ENCODE measurements around the gene CRY1.
"Not testable (repeated sequence)": the region's sequence is repeated elsewhere in the genome, so short reads cannot be mapped to it uniquely, and the experiment has no call there.

CRY1 gene

DNA sequence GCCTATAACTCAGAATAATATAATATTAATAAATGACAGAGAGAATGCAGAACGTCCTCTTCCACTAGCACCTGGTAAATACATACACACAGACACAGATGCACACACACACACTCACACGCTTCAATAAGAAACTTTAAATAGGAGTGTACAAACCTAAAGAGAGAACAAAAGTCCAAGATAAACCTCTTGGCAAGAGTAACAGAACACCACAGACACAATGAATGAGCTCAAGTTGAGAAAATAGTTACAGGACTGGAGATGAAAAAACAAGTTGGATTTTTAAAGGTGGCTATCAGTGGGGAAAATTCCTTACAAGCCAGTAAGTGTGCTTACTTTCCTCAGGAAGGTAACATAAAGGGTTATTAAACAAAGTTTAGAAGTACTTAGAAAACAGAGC lies 35.2 kb downstream of the CRY1 start:
- no peak for DNase-seq

DNA sequence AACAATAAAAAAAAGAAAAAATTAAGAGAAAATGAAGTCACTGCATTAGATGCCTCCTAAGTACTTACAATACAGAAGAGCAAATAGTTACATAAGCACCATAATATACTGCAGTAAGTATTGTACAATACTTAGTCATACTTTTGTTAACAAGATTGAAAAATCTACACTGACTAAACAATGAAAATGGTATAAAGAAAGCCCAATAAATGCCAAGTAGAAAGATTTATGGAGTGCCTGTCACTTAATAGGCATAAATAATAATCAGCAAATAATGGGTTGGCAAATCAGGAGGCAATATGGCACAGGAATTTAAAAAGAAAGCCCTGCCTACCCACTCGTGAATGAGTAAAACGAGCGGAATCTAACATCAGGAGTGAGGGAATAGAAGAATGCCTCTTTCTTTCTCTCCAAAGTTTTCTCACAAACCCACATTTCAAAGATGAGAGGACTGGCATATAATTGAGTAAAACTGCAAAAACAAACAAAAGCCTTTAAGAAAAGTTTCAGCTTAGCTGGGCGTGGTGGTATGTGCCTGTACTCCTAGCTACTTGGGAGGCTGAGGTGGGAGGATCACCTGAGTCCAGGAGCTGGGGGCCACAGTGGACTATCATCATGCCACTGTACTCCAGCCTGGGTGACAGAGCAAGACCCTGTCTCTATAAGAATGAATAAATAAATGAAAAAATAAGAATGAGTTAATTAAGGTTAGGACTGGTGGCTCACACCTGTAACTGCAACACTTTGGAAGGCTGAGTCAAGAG lies 36.1 kb downstream of the CRY1 start:
- DNase-seq, result no peak

DNA sequence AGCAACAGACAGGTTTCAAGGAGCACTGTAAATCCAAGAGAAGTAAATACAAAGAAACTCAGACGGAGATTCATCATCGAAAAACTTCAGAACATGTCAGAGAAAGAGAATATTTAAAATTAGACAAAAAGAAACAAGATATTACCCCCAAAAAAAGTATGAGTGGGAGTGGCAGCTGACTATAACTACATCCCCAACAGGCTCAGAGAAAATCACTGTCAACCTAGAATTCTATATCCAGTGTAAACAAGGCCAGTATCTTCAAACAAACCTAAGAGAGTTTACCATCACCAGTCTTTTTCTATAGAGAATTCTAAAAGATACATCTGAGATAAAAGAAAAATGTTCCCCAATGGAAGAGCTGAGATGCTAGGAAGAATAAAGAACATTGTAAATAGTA lies 39.6 kb downstream of the CRY1 start:
- no peak for DNase-seq

DNA sequence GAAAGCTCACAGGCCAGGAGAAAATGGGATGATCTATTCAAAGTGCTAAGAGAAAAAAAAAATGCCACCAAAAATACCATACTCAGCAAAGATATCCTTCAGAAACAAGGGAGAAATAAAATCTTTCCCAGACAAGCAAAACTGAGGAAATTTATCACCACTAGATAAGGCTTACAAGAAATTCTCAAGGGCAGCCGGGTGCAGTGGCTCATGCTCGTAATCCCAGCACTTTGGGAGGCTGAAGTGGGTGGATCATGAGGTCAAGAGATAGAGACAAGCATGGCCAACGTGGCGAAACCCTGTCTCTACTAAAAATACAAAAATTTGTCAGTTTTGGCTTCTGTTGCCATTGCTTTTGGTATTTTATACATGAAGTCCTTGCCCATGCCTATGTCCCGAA lies 48.2 kb downstream of the CRY1 start:
- DNase-seq, result no peak

DNA sequence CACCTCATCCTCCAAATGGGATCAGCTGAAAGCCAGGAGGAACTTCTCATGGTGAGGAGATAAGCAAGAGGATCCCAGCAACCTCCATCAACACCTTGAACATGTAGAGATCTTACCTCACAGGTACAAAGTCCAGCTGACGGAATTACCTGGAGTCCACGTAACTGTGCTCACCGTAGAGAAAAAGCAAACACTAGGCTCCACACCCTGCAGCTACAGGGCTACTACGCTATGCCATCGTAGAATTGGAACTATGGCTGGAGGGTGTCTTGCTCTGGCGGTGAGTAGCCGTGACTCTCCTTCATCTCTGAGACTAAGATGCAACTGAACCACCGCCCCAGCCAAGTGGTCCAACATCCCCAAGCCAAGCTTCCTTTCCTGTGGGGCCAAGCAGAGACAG lies 50.5 kb downstream of the CRY1 start:
- no peak for DNase-seq

DNA sequence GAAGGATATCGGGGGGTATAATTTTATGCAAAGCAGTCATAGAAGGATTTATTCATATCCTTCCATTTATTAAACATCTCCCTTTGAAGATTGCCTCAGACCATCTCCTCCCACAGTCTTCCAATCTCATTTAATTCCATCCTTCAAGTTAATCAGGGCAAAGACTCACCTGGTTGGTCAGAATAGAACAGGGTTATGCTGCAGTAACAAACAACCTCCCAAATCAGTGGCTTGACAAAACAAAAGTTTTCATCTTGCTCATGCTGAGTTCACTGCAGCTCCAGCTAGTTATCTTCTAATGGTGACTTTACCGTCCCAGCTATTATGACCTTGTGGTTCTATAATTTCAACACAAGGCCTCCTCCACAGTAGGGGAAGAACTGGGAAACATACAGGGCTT lies 57.6 kb downstream of the CRY1 start:
- DNase-seq, result no peak

DNA sequence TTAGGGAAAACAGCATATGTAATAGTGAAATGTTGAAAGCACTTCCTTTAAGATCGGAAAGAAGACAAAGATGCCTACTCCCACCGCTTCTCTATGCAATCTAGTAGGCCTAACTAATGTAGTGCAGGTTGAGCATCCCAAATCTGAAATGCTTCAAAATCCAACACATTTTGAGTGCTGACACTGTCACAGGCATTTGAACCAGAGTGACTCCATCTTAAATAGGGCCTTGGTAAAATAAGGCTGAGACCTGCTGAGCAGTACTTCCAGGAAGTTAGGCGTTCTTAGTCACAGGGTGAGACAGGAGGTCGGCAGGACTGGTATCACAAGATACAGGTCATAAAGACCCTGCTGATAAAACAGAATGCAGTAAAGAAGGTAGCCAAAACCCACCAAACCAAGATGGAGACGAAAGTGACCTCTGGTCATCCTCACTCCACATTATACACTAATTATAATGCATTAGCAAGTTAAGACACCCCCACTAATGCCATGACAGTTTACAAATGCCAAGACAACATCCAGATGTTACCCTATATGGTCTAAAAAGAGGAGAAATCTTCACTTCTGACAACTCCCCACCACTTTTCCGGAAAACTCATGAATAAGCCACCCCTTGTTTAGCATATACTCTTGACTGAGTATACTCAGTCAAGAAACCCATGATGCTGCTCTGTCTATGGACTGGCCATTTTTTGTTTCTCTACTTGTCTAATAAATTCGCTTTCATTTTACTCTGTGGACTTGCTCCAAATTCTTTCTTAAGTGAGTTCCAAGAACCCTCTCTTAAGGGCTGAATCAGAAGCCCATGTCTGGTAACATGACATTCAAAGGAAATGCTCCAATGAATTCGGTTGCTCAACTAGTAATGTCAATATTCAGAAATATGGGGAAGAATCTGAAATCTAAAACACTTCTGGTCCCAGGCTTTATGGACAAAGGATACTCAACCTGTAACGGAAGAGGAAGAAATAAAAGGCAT lies 59.3 kb downstream of the CRY1 start:
- DNase-seq, result no peak

DNA sequence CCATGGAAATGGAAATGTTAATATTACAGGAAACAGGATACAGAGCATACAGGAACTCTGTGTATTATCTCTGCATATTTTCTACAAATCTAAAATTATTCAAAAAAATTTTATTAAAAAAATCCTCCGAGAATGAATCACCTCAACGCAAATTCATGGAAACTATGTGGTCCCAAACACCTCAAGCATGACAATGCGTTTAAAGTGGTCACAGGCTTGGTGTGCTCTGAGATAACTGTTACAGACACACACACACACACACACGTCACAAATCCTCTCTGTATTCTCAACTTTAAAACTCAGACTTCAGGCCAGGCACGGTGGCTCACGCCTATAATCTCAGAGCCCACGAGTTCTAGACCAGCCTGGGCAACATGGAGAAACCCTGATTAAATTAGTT lies 61.1 kb downstream of the CRY1 start:
- DNase-seq, result no peak

DNA sequence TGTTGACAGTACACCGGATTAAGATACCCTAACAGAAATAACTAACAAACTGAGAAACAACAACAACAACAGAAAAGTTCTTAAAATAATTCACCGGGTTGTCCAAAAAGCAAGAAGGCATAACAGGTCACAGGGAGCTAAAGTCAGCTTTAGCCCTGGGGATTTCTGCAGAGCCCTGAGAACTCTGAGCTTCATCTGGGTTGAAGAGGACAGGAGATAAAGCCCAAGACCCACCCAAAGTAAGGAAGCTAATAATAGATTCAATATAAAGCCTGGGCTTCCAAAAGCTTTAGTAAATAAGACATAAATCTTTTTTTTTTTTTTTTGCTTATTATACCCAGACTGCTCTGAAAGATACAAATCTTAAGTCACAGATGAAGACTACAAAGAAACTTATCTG lies 62.3 kb downstream of the CRY1 start:
- no peak for DNase-seq

DNA sequence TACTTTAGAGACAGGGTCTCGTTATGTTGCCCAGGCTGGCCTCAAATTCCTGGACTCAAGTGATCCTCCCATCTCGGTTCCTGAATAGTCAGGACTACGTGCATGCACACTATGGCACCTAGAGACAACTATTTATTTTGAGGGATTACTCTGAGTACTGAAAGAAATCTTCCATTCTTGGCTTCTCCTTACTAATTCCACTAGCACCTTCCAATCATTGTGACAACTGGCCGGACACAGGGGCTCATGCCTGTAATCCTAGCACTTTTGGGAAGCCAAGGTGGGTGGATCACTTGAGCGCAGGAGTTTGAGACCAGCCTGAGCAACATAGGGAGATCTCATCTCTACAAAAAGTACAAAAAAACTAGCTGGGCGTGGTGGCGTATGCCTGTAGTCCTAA lies 64.3 kb downstream of the CRY1 start:
- DNase-seq, result no peak

DNA sequence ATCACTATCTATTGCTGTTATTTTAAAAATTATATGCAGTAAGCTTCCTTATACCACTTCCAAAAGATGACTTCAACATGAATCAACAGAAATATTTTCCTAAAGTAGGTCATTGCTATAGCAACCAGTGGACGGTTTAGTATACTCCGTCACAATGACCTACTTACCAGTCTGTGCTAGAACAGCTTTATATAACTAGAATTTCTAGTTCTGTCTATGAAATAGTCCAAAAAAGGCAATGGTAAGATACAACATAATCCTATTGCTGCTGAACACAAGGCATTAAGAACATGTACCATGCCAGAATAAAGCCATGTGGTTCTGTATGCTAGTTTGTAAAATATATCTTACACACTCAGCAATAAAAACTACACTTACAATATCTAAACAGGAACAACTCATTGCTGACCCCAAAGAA lies 65.7 kb downstream of the CRY1 start:
- DNase-seq, result no peak

DNA sequence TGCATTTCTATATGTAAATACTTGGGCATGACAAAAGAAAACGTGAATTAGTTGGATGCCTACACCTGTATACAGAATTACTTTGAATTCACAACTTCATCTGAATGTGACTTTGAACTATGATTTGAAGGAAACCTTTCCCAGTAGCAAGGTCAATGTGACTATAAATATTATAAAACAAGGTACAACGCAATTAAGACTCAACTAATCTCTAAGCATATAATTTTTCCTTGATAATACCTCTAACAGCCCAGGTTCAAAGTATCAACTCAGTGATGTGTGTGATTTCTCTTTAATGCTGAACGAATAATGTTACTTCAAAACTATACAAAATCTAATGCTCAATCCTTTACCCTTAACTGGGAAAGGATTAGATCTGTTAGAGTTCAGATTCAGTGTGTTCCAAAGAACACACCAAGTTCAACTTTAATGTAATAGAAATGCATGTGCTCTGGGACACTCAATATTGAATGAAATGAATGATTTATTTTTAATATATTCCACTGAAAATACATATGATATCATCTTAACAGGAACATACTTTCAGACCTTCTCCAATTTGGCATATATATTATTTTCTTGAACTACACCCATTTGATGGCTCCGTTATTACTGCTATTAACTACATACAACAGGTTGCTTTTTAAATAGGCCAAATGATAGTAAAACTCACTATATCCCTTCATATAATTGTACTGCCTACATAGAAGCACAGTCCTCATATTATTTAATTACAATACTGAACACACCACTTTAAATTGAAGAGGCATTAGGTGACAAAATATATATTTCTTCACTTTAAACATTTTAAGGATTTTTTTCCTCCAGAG lies 66.3 kb downstream of the CRY1 start:
- DNase-seq, result no peak

DNA sequence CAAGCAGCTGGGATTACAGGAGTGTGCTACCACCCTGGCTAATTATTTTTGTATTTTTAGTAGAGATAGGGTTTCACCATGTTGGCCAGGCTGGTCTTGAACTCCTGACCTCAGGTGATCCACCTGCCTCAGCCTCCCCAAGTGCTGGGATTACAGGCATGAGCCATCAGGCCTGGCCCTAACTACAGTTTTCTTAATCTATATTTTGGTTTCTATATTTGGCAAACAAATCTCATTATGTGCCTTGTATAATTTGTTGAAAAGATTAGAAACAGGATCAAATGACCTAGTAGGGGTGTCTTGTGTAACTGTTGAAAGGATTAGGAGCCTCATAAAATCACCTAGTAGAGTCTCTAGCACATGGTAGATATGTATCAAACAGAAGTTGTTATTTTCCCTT lies 67.0 kb downstream of the CRY1 start:
- peak; percentile 3 for DNase-seq

DNA sequence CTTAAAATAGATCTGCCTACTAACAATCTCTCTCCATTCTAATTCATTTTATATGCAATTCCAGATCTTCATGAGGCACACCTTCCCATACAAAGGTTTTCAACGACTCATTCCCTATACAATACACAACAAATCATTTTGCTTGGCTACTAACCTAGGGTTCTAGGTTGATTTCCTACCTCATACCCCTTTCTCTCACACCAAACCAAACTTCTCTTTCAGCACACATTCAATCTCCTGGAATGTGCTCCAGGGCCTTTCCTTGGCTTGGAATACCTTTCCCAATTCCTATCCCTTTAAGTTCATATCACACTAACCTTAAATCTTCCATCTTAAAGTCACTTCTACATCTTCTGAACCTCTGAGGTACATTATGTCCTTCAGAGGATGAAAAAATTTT lies 67.7 kb downstream of the CRY1 start:
- no peak for DNase-seq

DNA sequence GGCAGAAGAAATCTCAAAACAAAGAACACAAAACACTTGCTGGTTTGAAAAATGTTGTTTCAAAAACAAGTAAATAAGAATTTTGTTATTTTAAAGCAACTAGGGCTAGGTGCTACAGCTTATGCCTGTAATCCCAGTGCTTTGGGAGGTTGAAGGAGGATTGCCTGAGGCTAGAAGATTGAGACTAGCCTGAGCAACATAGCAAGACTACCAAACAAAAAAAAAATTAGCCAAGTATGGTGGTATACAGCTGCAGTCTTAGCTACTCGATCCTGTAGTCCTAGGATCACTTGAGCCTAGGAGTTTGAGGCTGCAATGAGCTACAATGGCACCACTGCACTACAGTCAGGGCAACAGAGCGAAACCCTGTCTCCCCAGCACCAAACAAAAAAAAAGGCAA lies 73.8 kb downstream of the CRY1 start:
- DNase-seq, result no peak

DNA sequence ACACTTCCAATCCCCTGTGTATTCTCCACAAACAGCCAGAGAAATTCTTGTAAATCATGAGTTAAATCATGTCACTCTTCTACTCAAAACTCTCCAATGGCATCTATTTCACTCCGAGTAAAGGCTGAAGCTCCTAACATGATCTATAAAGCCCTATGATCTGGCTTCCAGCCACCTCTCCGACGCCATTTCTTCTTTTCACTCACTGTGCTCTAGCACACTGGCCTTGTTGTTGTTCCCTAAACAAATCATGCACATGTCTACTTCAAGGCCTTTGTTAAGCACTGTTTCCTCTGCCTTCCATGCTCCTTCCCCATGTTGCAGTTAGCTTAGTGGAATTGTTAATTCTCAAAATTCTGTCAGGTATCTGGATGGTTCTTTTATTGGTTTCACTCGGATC lies 76.3 kb downstream of the CRY1 start:
- no peak for DNase-seq

DNA sequence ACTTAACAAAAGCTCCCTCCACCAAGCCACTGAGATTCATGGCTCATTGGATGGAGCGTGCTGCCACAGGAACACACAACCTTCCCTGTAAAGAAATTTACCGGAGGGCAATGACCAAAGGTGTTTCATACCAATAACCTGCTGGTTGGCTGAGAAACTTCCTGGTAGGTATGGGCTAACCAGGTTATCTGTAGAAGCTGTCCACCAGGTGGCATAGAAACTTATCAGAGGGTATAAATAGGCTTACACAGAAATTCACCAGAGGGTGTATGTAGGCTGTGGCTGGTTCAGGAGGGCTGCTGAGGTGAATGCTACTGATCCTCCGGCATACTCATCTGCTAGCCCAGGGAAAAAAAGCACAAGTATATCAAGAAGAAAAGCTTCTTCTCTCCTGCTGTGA lies 79.3 kb downstream of the CRY1 start:
- DNase-seq, result no peak

DNA sequence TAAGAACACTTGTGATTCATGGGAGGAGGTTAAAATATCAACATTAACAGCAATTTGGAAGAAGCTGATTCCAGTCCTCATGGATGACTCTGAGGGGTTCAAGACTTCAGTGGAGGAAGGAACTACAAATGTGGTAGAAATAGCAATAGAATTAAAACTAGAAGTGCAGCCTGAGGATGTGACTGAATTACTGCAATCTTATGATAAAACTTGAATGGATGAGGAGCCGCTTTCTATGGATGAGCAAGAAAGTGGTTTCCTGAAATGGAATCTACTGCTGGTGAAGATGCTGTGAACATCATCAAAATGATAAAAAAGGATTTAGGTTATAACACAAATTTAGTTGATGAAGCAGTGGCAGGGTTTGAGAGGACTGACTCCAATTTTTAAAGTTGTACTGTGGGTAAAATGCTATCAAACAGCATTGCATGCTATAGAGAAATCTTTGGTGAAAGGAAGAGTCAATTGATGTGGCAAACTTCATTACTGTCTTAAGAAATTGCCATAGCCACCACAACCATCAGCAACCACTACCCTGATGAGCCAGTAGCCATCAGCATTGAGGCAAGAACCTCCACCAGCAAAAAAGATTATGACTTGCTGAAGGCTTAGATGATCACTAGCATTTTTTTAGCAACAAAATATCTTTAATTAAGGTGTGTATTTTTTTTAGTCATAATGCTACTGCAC lies 80.5 kb downstream of the CRY1 start:
- no peak for DNase-seq

DNA sequence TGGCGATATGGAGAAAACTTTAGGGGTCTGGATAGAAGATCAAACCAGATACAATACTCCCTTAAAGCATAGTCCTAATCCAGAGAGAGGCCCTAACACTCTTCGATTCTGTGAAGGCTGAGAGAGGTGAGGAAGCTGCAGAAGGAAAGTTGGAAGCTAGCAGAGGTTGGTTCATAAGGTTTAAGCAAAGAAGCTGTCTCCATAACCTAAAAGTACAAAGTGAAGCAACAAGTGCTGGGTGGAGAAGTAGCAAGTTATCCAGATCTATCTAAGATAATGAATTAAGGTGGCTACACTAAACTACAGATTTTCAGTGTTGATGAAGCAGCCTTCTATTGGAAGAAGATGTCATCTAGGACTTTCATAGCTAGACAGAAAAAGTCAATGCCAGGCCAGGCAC lies 81.8 kb downstream of the CRY1 start:
- DNase-seq, result no peak

DNA sequence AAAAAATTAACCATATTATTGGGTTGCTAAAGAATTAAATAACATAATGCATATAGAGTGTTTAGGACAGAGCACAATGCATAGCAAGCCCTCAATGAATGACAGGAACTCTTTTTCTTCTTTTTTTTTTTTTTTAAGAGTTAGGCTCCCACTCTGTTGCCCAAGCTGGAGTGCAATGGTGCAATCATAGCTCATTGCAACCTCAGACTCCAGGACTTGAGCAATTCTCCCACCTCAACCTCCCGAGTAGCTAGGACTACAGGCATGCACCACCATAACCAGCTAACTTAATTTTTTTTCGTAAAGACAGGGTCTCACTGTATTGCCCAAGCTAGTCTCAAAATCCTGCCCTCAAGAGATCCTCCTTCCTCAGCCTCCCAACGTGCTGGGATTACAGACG lies 85.9 kb downstream of the CRY1 start:
- no peak for DNase-seq

DNA sequence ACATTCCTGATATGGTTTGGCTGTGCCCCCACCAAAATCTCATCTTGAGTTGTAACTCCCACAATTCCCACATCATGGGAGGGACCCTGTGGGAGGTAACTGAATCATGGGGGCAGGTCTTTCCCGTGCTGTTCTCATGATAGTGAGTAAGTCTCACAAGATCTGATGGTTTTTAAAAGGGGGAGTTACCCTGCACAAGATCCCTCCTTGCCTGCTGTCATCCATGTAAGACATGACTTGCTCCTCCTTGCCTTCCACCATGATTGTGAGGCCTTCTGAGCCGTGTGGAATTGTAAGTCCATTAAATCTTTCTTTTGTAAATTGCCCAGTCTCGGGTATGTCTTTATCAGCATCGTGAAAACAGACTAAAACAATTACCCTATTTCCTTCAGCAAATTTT lies 90.7 kb downstream of the CRY1 start:
- not testable (repeated sequence) for DNase-seq

DNA sequence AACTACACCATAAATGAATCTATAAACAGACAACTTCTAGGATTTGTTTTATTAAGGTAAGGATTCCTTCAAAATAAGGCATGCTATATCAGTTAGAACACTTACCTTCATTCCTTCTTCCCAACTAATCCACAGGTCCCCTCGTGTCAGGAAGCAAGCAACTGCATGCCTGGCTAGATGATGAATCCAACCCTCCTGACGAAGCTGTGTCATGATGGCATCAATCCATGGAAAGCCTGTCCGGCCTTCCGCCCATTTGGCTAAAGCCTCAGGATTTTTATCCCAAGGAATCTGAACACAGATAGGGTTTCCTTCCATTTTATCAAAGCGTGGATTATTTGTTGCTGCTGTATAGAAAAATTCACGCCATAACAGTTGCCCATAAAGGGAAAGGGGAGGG lies 93.9 kb downstream of the CRY1 start:
- no peak for DNase-seq

DNA sequence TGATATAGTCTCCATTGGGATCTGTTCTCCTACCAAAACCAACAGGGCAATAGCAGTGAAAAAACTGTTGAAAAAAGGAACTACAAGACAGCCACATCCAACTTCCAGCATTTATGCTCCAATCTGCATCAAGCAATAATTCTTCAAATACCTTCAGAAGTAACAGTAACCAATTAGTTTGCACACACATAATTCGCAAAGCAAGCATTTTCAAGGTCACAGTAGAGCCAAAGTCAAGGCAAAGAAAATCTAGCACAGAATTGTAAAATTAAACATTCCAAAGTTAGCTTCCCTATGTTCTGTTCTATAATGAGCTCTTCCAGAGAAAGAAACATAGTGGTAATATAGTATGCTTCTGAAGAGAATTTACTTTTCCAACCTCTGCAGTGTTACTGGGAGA lies 95.4 kb downstream of the CRY1 start:
- DNase-seq, result no peak

Data from NCI-H524 treated with DMSO at 0.1 percent for 48 hours (cell line).